VCaP (cell line): ENCODE measurements around the gene MVD.

Experiments
- H3K27ac ChIP-seq: fragments of 450-650 bp; 2 replicates; pipeline ENCODE4 v1.5.1; 2017
- TF ChIP-seq, protein P1 (sequence below): fragments of 450-650 bp; conservative IDR thresholded peaks from 2 replicates; pipeline ENCODE4 v1.5.1; 2017; ENCODE audit warnings: mild to moderate bottlenecking, moderate library complexity

The MVD gene

GRCh38 chr16:88608076-88608475 is 54.8 kb downstream of the MVD start:
- no peak overlapping the region for H3K27ac ChIP-seq
- TF ChIP-seq, protein P1, sequence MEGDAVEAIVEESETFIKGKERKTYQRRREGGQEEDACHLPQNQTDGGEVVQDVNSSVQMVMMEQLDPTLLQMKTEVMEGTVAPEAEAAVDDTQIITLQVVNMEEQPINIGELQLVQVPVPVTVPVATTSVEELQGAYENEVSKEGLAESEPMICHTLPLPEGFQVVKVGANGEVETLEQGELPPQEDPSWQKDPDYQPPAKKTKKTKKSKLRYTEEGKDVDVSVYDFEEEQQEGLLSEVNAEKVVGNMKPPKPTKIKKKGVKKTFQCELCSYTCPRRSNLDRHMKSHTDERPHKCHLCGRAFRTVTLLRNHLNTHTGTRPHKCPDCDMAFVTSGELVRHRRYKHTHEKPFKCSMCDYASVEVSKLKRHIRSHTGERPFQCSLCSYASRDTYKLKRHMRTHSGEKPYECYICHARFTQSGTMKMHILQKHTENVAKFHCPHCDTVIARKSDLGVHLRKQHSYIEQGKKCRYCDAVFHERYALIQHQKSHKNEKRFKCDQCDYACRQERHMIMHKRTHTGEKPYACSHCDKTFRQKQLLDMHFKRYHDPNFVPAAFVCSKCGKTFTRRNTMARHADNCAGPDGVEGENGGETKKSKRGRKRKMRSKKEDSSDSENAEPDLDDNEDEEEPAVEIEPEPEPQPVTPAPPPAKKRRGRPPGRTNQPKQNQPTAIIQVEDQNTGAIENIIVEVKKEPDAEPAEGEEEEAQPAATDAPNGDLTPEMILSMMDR: no peak

- no peak overlapping the region for H3K27ac ChIP-seq
- TF ChIP-seq, protein P1: no peak
These were observed 56.6 kb downstream of the MVD start for GRCh38 chr16:88606148-88606757.

DNA sequence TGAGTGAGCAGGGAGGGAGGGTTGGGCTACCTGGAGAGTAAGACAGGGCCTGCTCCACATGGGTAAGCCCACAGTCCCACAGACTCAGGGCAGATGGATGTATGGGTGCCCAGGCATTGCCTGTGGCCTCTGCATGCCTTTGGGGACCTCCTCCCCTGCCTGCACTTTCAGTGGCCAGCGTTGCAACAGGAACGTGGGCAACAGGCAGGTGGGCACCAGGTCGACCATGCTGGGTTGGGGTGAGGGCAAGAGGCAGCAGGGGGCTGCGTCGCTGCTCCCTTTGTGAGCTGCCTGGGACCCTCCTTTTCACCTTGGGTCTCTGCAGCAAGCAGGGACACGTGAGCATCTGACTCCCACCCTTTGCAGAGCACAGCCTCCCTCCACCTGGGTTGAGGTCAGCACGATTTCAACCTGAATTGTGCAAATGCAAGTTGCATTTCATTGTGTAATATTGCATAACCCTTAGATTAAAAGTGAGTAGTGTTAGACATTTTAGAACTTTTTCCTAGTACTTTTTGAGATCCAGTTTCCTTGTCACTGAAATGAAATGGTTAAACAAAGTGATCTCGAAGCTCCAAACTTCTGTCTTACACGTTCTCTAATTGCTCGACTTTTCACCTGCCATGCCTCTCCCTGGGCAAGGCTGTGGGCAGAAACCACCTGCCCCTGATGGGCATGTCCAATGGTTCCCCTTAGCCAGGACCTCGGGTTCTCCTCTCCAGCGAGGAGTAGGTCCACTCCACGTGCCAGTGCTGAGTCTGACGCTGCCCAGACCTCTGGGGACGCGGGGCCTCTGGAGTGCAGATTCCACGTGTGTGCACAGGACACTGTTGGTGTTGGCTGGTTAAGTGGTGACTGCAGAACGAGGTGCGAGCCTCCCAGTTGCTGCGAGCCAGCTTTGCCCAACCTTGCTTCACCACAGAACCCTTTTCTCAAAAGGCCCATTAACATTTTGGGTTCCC is 57.4 kb downstream of the MVD start:
- H3K27ac ChIP-seq: no peak overlapping the region

GRCh38 chr16:88602091-88602490 is 60.8 kb downstream of the MVD start:
- H3K27ac ChIP-seq: no peak overlapping the region

More for the DNA sequence above, 57.4 kb downstream of the MVD start:
- TF ChIP-seq, protein P1: no peak

More at GRCh38 chr16:88602091-88602490, 60.8 kb downstream of the MVD start:
- TF ChIP-seq, protein P1: no peak
